Small intestine (tissue), 7 donors: ENCODE data around the gene KRTAP4-11. TPM values are rescaled to one million over a fixed set of nuclear protein-coding genes. Genes with fewer than 3 reads are reported as not detected.
"Not testable (repeated sequence)": the region's sequence is repeated elsewhere in the genome, so short reads cannot be mapped to it uniquely, and the experiment has no call there.

Experiments used
- DNase-seq, 2 donors: peaks; one replicate each; pipeline versions ENCODE4 v3.0.0 to v3.0.0-alpha.2; 2013
- FAIRE-seq: peaks from 2 replicates; lab custom pipeline; 2012; peaks lifted over from hg19 to GRCh38; lab: Jason Lieb, UNC
- H3K27ac ChIP-seq, 3 donors: one replicate each; pipeline ENCODE4 v1.5.1; 2013; ENCODE audit warnings: low read length in 2 of 3, mild to moderate bottlenecking in 2 of 3, control low read depth in 1 of 3, inconsistent platforms in 1 of 3, low read depth in 1 of 3, moderate library complexity in 1 of 3
- H3K27me3 ChIP-seq, 3 donors: one replicate each; pipeline ENCODE4 v1.6.1; 2013; ENCODE audit warnings: low read length in 3 of 3, inconsistent platforms in 1 of 3; ENCODE audit not compliant: control insufficient read depth in 3 of 3, insufficient read depth in 3 of 3
- H3K36me3 ChIP-seq, 3 donors: one replicate each; pipeline ENCODE4 v1.6.1; 2013; ENCODE audit warnings: low read length in 3 of 3, inconsistent platforms in 1 of 3, low read depth in 1 of 3, mild to moderate bottlenecking in 1 of 3, moderate library complexity in 1 of 3; ENCODE audit not compliant: control insufficient read depth in 3 of 3, insufficient read depth in 2 of 3
- H3K4me1 ChIP-seq, 3 donors: one replicate each; pipeline ENCODE4 v1.6.1; 2013; ENCODE audit warnings: low read length in 2 of 3, inconsistent platforms in 1 of 3, low read depth in 1 of 3, mild to moderate bottlenecking in 1 of 3, moderate library complexity in 1 of 3; ENCODE audit not compliant: control insufficient read depth in 3 of 3, insufficient read depth in 2 of 3
- H3K4me3 ChIP-seq, 3 donors: one replicate each; pipeline ENCODE4 v1.5.1; 2013; ENCODE audit warnings: low read length in 3 of 3, control low read depth in 1 of 3, inconsistent platforms in 1 of 3, low read depth in 1 of 3, mild to moderate bottlenecking in 1 of 3, moderate library complexity in 1 of 3
- H3K9me3 ChIP-seq, 2 donors: one replicate each; pipeline ENCODE4 v1.6.1; 2013; ENCODE audit warnings: low read depth in 1 of 2, low read length in 1 of 2; ENCODE audit not compliant: control insufficient read depth in 2 of 2, insufficient read depth in 1 of 2
- WGBS, 3 donors: extraction: QIAGEN DNeasy Blood & Tissue Kit; methylation state at CpG; one replicate each; pipeline ENCODE4 v1.1.7; 2013; 5-methylcytosine and 5-hydroxymethylcytosine counted together
- polyA plus RNA-seq, 4 donors: library from polyadenylated mRNA; stranded (reverse) in 3 of 4; unstranded in 1 of 4; fragments of 200-250 nt in 3 of 4; fragments of 120-200 nt in 1 of 4; gene quantifications; one replicate each; pipeline versions ENCODE4 v1.2.1 to v1.2.3, GENCODE V29; 2013
- donor health status: healthy with polysubstance abuse.
- donor health status: control.
- donor health status: control.
- donor health status: Bipolar disorder and iron deficiency.
- donor health status: healthy.

KRTAP4-11 gene
- polyA plus RNA-seq, 4 donors, result not detected

DNA sequence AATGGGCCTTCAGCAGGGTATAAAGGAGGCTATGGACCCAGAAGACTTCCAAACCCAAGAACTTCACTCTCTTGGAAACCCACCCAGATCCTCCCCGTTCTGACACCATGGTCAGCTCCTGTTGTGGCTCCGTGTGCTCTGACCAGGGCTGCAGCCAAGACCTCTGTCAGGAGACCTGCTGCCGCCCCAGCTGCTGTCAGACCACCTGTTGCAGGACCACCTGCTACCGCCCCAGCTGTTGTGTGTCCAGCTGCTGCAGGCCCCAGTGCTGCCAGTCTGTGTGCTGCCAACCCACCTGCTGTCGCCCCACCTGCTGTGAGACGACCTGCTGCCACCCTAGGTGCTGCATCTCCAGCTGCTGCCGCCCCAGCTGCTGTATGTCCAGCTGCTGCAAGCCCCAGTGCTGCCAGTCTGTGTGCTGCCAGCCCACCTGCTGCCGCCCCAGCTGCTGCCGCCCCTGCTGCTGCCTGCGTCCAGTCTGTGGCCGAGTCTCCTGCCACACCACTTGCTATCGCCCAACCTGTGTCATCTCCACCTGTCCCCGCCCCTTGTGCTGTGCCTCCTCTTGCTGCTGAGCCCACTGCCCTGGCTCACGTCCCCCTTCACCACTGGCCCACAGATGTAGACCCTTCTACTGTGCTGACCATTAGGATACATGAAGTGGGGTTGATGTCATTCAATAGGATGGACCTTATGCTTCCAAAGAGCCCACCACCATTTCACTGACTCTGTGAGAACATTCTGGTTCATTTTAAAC lies 33.9 kb downstream of the KRTAP4-11 start, which contains the start of gene KRTAP4-7:
Gene KRTAP4-7, plus strand, starts transcription at position 51 of the 757 bp plus-strand sequence. Its CDS starts 57 bp downstream, at position 108.
- FAIRE-seq, DNase-seq, H3K4me1 ChIP-seq, H3K4me3 ChIP-seq, H3K27me3 ChIP-seq, H3K9me3 ChIP-seq, H3K36me3 ChIP-seq, H3K27ac ChIP-seq: not testable (repeated sequence)
- 66 to 80% (median 78%) methylated on average over 9 to 14 of the region's 14 CpGs for WGBS, 3 donors

GRCh38 chr17:41083427-41083826 lies 34.7 kb downstream of the KRTAP4-11 start:
- not testable (repeated sequence) for H3K27ac ChIP-seq, H3K36me3 ChIP-seq, FAIRE-seq, H3K9me3 ChIP-seq, H3K27me3 ChIP-seq, H3K4me1 ChIP-seq, H3K4me3 ChIP-seq, DNase-seq
- WGBS, 3 donors, result 59 to 79% (median 73%) methylated on average over 2 of the region's 2 CpGs

- Histone ChIP-seq H3K27ac (no peak overlapping the region), H3K4me3 (no peak overlapping the region), H3K36me3 (no peaks in the 10 kb centered on the region), H3K9me3 (no peaks in the 10 kb centered on the region), H3K4me1 (no peaks in the 10 kb centered on the region), H3K27me3 (peaks cover 0 to 3% (median 2%) of the 10 kb centered on the region in 3 donors)
- 41 to 62% (median 55%) methylated on average over 4 of the region's 4 CpGs for WGBS, 3 donors
- FAIRE-seq (no peak), DNase-seq (no peak)
Measured at GRCh38 chr17:41082626-41083025, 35.5 kb downstream of the KRTAP4-11 start.

DNA sequence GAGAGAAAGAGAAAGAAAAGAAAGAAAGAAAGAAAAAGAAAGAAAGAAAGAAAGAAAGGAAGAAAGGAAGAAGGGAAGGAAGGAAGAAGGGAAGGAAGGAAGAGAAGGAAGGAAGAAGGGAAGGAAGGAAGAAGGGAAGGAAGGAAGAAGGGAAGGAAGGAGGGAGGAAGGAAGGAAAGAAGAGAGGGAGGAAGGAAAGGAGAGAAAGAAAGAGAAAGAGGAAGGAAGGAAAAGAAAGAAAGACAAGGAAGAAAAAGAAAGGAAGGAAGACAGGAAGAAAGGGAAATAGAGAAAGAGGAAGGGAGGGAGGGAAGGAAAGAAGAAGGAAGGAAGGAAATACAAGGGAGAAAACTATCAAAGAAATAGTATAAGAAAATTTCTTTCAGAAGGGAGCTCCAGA lies 41.4 kb downstream of the KRTAP4-11 start:
- no peaks in the 10 kb centered on the region for H3K36me3 ChIP-seq
- DNase-seq (no peak), FAIRE-seq (no peak)
- H3K4me1 ChIP-seq, result no peaks in the 10 kb centered on the region
- H3K27ac ChIP-seq, result no peak overlapping the region
- H3K4me3 ChIP-seq, result no peak overlapping the region
- H3K9me3 ChIP-seq, result no peaks in the 10 kb centered on the region
- H3K27me3 ChIP-seq, result peaks cover 0 to 3% (median 3%) of the 10 kb centered on the region in 3 donors

- Histone ChIP-seq H3K27me3 (peaks cover 0 to 3% (median 0%) of the 10 kb centered on the region in 3 donors), H3K27ac (no peak overlapping the region), H3K4me3 (no peak overlapping the region), H3K9me3 (no peaks in the 10 kb centered on the region), H3K4me1 (no peaks in the 10 kb centered on the region), H3K36me3 (no peaks in the 10 kb centered on the region)
- DNase-seq (no peak), FAIRE-seq (no peak)
- WGBS, 3 donors, result 88 to 93% (median 89%) methylated on average over 2 of the region's 2 CpGs
Measured at GRCh38 chr17:41073676-41074075, 44.5 kb downstream of the KRTAP4-11 start.

DNA sequence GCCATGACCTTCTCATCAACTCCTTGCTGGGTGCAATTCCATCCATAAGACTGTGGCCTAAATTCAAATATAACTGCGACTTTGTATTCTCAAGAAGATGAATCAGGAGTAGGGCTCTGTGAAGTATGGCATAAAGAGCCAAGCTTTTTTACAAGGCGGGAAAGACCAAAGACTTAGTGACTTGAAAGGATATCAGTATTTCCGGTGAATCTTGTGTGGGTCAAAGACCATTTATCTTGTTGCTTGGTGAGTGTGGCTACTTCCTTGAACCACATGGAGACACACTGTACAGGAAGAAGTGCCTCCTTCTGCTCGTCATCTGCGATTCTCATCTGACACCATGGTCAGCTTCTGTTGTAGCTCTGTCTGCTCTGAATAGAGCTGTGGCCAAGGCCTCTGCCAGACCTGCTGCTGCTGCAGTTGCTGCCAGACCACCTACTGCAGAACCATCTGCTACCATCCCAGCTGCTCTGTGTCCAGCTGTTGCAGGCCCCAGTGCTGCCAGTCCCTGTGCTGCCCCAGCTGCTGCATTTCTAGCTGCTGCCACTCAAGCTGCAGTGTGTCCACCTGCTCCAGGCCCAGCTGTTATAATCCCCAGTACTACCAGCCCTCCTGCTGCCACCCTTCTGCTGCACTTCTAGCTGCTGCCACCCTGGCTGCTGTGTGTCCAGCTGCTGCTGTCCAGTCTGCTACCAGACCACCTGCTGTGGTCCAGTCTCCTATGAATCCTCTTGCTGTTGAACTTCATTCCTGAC lies 46.4 kb downstream of the KRTAP4-11 start:
- no peak for FAIRE-seq
- WGBS, 3 donors, result 84 to 90% (median 89%) methylated on average over 5 of the region's 5 CpGs

DNA sequence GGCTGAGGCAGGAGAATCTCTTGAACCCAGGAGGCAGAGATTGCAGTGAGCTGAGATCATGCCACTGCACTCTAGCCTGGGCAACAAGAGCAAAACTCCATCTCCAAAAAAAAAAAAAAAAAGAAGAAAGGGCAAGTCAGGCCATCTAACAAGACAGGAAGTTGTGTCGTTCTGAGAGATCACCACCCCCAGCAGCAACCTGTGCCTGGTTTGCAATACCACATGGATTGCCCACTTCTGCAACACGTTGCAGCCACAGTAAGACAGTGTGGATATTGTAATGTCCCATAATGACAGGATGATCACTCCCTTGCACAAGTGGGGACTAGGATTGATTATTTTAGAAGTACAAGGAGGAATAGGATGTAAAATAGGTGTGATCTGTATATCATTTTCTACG lies 49.1 kb downstream of the KRTAP4-11 start:
- no peaks in the 10 kb centered on the region for H3K4me1 ChIP-seq
- H3K27me3 ChIP-seq, result peaks cover 0 to 5% (median 0%) of the 10 kb centered on the region in 3 donors
- H3K27ac ChIP-seq, result no peak overlapping the region
- DNase-seq (no peak), FAIRE-seq (no peak)
- H3K4me3 ChIP-seq, result no peak overlapping the region
- H3K9me3 ChIP-seq, result no peaks in the 10 kb centered on the region
- H3K36me3 ChIP-seq, result no peaks in the 10 kb centered on the region
- 70 to 89% (median 73%) methylated on average over 3 of the region's 3 CpGs for WGBS, 3 donors

More for the DNA sequence above, 46.4 kb downstream of the KRTAP4-11 start:
- Histone ChIP-seq H3K4me3 (no peak overlapping the region), H3K9me3 (no peaks in the 10 kb centered on the region), H3K27me3 (peaks cover 0 to 3% (median 0%) of the 10 kb centered on the region in 3 donors), H3K36me3 (no peaks in the 10 kb centered on the region), H3K4me1 (no peaks in the 10 kb centered on the region), H3K27ac (no peak overlapping the region)
- no peak for DNase-seq

- no peaks in the 10 kb centered on the region for H3K9me3 ChIP-seq
- no peaks in the 10 kb centered on the region for H3K4me1 ChIP-seq
- H3K27ac ChIP-seq, result no peak overlapping the region
- H3K4me3 ChIP-seq, result no peak overlapping the region
- DNase-seq, result no peak
- no peaks in the 10 kb centered on the region for H3K36me3 ChIP-seq
- FAIRE-seq, result no peak
- H3K27me3 ChIP-seq, result peaks cover 0 to 5% (median 0%) of the 10 kb centered on the region in 3 donors
Measured at GRCh38 chr17:41067281-41067680, 50.9 kb downstream of the KRTAP4-11 start.
